Colonic mucosa (tissue), 4 donors: ENCODE data around the gene STK32B. TPM values are rescaled to one million over a fixed set of nuclear protein-coding genes. Genes with fewer than 3 reads are reported as not detected.

Experiments used
- DNase-seq: peaks from one replicate; pipeline ENCODE4 v3.0.0-alpha.2; 2020
- H3K27ac ChIP-seq: fragments of 200-600 bp; one replicate; pipeline ENCODE4 v1.8.0; 2021
- H3K27me3 ChIP-seq: fragments of 200-600 bp; one replicate; pipeline ENCODE4 v1.8.0; 2021
- H3K36me3 ChIP-seq: fragments of 200-600 bp; one replicate; pipeline ENCODE4 v1.8.0; 2021
- H3K4me1 ChIP-seq: fragments of 200-600 bp; one replicate; pipeline ENCODE4 v1.8.0; 2021; ENCODE audit warnings: mild to moderate bottlenecking
- H3K4me3 ChIP-seq: fragments of 200-600 bp; one replicate; pipeline ENCODE4 v1.8.0; 2021
- H3K9ac ChIP-seq, 2 donors: one replicate each; pipeline ENCODE4 v1.7.0; 2013; ENCODE audit warnings: control low read depth in 2 of 2, low read depth in 2 of 2, low read length in 2 of 2
- H3K9me3 ChIP-seq: fragments of 200-600 bp; one replicate; pipeline ENCODE4 v1.8.0; 2021
- intact Hi-C: fragments of 100-400 bp; cut with DNase I; formaldehyde crosslinking; loops from one replicate; pipeline ENCODE4 v1.14.1; 2022
- total RNA-seq, 2 donors: library from RNA; stranded (reverse); fragmentation: NEBNext Ultra II Directional in 1 of 2; extraction: Animal tissue kit (Norgen Biotek cat#: 25700) in 1 of 2; gene quantifications; one replicate each; pipeline ENCODE4 v1.2.1, GENCODE V29; 2021
- TF ChIP-seq, protein P1 (sequence below): fragments of 200-600 bp; IDR thresholded peaks from one replicate; pipeline ENCODE4 v1.8.0; 2022; ENCODE audit warnings: antibody characterized with exemption, mild to moderate bottlenecking
- donor health status: healthy.
- donor health status: DM: no; HTN: no; CAD: no.
- donor health status: DM: no; HTN: no; CAD: no.

The STK32B gene
- total RNA-seq, 2 donors from 2014 or later, result 0.64 to 0.82 TPM

DNA sequence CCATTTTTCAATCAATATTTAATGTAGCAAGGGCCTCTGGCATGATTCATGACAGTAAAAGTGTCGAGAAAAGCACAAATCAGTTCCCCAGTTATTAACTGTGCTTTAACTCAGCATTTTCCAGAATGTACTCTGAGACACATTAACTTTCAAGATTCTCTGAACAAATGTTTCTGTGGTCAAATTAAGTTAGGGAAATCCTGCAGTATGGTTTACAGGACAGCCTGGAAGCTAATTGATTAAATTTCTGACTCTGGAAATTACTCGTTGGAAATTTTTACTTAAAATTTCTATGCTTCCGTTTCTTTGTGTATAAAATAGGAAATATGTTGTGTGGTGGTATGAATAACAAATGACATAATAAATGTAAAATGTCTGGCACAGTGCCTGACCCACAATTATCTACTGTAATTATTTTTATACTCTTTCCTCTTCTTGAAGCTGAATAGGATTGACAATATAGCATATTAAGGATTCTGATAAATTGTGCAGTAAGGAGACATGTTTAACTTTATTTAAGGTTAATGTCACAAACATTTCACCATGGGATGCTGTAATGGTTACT is 33.7 kb downstream of the STK32B start:
- Histone ChIP-seq H3K4me3 (no peak overlapping the region), H3K4me1 (no peaks in the 10 kb centered on the region), H3K9ac (no peak overlapping the region), H3K27ac (no peak overlapping the region), H3K9me3 (no peaks in the 10 kb centered on the region), H3K27me3 (no peaks in the 10 kb centered on the region), H3K36me3 (no peaks in the 10 kb centered on the region)
- intact Hi-C loops, result no loop called here
- TF ChIP-seq, protein P1, sequence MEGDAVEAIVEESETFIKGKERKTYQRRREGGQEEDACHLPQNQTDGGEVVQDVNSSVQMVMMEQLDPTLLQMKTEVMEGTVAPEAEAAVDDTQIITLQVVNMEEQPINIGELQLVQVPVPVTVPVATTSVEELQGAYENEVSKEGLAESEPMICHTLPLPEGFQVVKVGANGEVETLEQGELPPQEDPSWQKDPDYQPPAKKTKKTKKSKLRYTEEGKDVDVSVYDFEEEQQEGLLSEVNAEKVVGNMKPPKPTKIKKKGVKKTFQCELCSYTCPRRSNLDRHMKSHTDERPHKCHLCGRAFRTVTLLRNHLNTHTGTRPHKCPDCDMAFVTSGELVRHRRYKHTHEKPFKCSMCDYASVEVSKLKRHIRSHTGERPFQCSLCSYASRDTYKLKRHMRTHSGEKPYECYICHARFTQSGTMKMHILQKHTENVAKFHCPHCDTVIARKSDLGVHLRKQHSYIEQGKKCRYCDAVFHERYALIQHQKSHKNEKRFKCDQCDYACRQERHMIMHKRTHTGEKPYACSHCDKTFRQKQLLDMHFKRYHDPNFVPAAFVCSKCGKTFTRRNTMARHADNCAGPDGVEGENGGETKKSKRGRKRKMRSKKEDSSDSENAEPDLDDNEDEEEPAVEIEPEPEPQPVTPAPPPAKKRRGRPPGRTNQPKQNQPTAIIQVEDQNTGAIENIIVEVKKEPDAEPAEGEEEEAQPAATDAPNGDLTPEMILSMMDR, result no peak
- no peak for DNase-seq

DNA sequence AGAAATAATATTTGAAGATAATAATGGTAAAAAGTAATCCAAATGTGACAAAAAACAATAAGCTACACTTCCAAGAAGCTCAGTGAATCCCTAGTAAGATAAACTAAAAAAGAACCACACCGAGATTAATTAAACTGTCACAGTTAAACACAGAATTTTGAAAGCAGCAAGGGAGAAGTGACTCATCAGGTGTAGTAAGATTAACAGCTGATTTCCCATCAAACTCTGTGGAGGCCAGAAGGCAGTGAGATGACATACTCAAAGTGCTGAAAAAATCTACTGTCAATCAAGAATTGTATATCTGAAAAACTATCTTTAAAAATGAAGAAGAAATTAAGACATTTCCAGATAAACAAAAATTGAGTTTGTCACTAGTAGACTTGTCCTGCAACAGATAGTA is 35.3 kb downstream of the STK32B start:
- no peak overlapping the region for H3K27ac ChIP-seq
- H3K4me1 ChIP-seq, result no peaks in the 10 kb centered on the region
- no peak for DNase-seq
- no peaks in the 10 kb centered on the region for H3K9me3 ChIP-seq
- no peak overlapping the region for H3K9ac ChIP-seq
- H3K36me3 ChIP-seq, result no peaks in the 10 kb centered on the region
- H3K27me3 ChIP-seq, result no peaks in the 10 kb centered on the region
- TF ChIP-seq, protein P1, result no peak
- H3K4me3 ChIP-seq, result no peak overlapping the region
- intact Hi-C loops, result no loop called here

DNA sequence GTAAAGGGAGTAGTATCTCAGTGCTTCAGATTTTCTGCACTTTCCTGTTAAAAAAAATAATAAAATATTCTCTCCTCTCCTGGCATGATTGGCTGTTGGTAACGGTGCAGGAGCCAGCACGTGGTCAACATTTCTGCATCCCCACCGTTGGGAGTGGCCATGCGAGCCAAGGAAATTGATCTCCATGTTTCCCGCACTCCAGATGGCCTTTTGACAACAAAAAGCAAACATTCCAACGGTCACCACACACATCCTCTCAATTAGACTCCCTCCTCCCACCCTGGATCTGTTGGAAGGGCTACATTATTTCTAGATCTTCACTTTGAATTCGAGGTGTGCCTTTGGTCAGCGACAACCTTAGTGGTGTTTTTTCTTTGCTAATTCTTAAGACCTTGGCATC is 45.0 kb downstream of the STK32B start:
- H3K4me1 ChIP-seq, result no peaks in the 10 kb centered on the region
- TF ChIP-seq, protein P1, result no peak
- H3K27me3 ChIP-seq, result no peaks in the 10 kb centered on the region
- intact Hi-C loops, result no loop called here
- H3K9me3 ChIP-seq, result no peaks in the 10 kb centered on the region
- H3K36me3 ChIP-seq, result no peaks in the 10 kb centered on the region
- DNase-seq, result no peak
- H3K27ac ChIP-seq, result no peak overlapping the region
- H3K9ac ChIP-seq, result no peak overlapping the region
- no peak overlapping the region for H3K4me3 ChIP-seq

DNA sequence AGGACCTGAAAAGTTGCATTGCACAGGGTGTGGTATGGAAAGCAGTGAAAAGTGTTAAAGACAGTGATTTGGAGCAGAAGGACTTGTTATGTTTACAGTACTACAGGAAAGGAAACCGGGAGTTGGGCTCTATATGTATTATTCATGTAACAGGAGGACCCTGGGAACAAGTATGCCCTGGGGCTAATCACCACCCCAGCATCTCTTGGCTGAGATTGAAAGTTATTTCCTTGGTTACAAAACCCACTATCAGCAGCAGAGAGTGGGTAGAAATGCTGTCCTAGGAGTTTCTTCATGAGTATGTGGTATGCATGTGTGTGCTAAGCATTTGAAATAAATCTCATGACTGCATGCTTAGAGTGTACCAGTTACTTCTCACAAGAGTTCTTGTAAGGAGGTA is 46.9 kb downstream of the STK32B start:
- no peak overlapping the region for H3K27ac ChIP-seq
- no peak overlapping the region for H3K4me3 ChIP-seq
- DNase-seq, result no peak
- H3K36me3 ChIP-seq, result no peaks in the 10 kb centered on the region
- H3K9ac ChIP-seq, result no peak overlapping the region
- intact Hi-C loops, result no loop called here
- TF ChIP-seq, protein P1, result no peak
- no peaks in the 10 kb centered on the region for H3K4me1 ChIP-seq
- no peaks in the 10 kb centered on the region for H3K9me3 ChIP-seq
- no peaks in the 10 kb centered on the region for H3K27me3 ChIP-seq

DNA sequence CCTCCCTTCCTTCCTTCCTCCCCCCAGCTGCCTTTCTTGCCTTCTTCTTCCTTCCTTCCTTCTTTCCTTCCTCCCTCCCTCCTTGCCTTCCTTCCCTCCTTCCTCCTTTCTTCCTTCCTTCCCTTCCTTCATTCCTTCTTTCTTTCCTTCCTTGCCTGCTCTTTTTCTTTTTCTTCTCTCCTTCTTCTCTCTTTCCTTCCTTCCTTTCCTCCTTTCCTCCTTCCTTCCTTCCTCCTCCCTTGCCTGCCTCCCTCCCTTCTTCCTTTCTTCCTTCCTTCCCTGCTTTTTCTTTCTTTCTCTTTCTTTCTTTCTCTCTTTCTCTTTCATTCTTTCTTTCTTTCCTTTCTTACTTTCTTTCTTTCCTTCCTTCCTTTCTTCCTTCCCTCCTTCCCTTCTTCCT is 49.1 kb downstream of the STK32B start:
- no peaks in the 10 kb centered on the region for H3K9me3 ChIP-seq
- DNase-seq, result no peak
- no peak overlapping the region for H3K27ac ChIP-seq
- intact Hi-C loops, result no loop called here
- TF ChIP-seq, protein P1, result no peak
- no peak overlapping the region for H3K9ac ChIP-seq
- no peak overlapping the region for H3K4me3 ChIP-seq
- no peaks in the 10 kb centered on the region for H3K27me3 ChIP-seq
- H3K4me1 ChIP-seq, result no peaks in the 10 kb centered on the region
- no peaks in the 10 kb centered on the region for H3K36me3 ChIP-seq

DNA sequence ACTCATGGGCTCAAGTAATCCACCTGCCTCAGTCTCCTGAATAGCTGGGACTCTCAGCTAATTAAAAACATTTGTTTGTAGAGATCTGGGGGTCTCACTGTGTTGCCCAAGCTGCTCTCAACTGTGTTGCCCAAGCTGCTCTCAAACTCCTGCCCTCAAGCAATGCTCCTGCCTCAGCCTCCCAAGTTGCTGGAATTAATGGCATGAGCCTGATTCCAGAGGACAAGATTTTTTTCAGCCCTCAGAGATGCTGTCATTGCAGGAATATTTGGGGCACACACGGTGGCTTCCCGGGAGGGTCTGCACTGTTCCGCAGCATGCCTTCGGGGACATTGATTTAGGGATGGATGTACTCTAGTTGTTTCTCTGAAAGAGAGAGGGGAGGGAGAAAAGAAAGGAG is 49.7 kb downstream of the STK32B start:
- no peaks in the 10 kb centered on the region for H3K27me3 ChIP-seq
- intact Hi-C loops, result no loop called here
- H3K4me1 ChIP-seq, result no peaks in the 10 kb centered on the region
- no peaks in the 10 kb centered on the region for H3K9me3 ChIP-seq
- H3K27ac ChIP-seq, result no peak overlapping the region
- TF ChIP-seq, protein P1, result no peak
- H3K36me3 ChIP-seq, result no peaks in the 10 kb centered on the region
- H3K4me3 ChIP-seq, result no peak overlapping the region
- DNase-seq, result no peak
- no peak overlapping the region for H3K9ac ChIP-seq
